SKM-1 treated with dmso at 0.1 percent for 144 hours (cell line): ENCODE results near the gene EIF2B2.

Experiments used
- DNase-seq: peaks from one replicate; lab custom pipeline; 2025; ENCODE audit not compliant: unreplicated experiment; lab: John Stamatoyannopoulos, UW

Gene EIF2B2

DNA sequence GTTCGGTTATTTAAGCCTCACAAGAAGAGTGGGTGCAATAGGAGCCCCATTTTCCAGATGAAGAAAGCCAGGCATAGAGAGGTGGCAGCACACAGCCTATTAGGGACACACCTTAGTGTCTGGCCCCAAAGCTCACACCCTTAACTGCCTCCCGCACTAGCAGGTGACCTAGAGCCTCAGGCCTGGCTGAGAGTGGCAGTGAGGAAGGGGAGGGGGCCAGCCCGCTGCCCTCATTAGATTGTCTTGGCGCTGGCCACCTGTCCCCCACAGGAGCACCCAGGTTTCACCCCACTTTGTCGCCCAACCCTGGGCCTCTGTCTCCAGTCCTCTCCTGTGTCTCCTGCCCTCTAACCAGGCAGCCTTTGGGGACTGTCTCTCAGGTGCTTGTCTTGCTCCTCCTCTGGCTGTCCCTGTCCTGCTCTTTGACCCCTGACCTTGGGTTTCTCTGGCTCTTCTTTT lies 28.8 kb upstream of the EIF2B2 start:
- DNase-seq: no peak

DNA sequence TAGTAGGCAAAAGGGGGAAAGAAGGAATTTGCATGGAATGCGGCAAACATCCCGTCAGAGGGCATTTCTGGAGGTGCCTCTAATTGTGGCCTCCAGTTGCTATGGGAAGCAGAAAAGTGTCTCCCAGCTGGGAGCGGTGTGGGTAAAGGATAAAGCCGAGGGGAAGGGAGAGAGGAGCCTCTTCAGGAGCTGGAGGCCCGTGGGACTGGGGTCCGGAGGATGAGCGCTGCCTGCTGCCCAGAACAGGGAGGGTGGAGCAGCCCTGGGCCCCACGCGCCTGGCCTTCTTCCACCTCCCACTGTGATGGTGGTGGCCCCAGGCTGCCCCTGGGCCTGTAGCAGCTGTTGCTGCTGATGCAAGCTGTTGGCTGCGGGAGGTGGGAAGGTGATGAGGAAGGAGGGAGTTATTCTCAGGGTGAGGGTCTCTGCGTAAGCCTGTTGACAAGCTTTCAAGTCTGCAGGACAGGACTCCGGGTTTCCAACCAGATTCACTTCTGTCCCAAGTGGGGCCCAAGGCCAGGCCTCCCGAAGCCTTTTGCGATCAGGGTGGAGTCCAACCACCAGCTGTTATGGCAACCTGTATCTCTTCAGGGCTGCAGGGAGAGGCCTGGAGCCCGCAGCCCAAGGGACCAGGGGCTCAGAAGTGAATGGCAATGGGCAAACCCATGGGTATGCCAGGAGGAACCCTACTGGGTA lies 28.2 kb upstream of the EIF2B2 start:
- no peak for DNase-seq

DNA sequence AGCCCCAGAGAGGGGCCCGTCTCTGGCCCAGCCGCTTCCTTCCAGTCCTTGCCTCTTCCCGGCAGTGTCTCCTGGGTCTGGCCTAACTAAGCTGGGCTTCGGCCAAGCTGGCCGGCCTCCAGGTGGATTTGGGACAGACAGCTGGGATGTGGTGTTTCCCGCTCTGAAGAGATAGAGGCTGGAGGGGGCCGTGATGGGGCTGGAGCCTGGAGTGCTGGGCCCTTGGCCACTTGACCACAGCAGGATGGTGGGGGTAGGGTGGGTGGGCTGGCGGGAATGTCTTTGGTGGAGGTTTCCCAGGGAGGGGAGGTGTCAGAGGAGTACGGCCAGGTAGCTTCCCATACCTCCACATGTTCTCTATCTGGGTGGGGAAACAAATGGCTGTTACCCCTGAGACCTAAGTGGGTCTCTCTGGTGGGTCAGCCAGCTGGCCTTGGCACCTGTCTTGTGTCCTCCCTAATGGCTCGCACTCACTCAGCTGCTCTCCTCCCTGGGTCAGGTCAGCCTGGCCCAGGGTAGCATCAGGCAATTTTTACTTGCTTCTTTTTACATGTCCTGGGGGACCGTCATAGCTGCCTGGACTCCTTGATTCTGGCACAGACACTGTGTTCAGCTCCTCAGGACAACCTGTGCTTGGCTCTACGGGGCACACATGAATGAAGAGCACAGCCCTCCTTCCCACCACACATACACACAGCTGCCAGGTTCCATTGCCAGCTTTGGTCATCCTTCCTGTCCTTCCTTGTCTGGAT lies 27.5 kb upstream of the EIF2B2 start:
- no peak for DNase-seq

DNA sequence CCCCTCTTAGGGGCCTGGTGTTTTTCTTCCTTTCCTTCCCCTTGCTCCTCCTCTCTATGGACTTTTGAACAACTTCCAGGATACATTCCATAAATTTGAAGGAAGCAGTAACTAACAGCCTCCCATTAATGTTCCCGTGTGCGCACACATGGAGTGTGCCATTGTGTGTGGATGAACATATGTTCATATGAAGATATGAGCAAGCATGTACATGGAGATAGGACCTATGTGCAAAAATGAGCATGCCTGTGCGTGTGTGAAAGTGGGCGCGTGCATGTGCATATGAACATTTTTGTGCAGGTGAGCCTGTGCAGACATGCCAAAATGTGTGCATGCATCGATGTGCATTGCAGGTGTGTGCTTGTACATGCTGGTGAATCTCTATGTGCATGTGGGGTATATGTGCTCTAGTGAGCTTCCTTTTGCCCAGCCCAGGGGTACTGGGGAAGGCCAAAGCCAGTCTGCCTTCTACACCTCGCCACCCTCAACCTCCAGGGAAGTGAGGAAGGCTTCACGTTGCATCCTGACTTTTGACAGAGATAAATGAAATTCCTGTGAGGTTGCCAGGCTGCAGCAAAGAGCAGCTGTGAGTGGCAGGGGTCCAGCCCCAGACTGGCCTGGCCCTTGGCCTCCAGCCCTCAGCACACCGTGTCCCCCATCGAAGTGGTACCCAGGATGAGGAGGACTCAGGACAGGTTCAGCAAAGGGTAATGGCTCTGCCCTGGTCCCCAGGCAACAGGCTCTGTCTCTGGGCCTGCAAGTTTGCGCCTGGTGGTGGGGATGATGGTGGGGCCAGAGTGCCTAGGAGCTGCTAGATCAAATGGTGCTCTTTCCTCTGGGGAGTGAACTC lies 26.2 kb upstream of the EIF2B2 start:
- DNase-seq: no peak

DNA sequence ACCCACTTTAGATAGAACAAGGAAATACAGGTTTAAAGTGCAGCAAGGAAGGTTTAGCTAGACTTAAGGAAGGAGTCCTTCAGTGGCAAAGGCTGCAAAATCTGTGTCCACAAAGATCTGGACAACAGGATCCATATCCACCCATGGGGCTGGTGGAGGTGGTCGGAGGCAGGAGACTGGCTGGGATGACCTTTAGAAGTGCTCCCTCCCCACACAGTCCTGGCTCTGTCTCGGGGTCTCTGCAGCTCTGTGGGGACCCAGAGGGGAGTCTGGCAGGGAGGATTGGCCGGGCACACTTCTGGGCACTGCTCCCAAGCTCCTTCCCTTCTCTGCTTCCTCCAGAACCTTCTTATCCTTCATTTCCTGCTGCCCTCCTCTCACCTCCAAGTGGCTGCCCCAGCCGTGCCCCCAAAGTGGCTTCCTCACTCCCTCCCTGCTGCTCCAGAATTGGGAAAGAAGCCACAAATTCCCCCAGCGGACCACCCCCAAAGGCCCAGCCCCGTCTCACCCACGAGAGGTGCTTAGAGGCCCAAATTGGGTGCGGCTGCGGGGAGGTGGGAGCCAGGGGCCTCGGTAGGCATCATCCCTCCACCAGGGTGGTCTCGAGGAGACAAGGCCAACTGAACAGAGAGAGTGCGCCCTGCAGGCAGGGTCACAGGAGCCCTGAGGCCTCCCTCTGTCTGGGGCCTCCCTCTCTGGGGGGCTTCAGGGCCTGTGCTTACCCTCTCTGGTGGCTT lies 25.4 kb upstream of the EIF2B2 start:
- no peak for DNase-seq

DNA sequence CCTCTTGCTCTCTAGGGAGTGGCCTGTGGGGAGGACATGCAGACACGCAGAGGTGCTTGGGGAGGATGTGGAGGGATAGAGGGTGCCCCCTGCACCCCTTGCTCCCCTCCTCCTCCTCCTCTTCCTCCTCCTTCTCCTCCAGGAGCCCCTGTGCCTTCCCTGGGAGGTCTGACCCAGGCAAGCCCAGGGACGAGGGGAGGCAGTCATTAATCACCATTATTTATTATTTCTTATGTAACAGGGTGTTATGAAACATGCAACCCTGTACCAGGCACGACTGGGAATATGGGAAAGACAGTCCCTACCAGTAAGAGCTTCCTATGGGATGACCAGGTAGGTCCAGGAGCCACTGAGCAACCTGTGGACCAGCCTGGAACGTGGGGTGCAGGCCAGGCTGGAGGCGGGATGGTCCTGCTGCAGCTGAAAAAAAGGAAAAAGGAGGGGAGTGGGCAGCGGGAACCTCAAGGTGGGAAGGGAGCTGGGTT lies 24.8 kb upstream of the EIF2B2 start:
- DNase-seq: no peak

DNA sequence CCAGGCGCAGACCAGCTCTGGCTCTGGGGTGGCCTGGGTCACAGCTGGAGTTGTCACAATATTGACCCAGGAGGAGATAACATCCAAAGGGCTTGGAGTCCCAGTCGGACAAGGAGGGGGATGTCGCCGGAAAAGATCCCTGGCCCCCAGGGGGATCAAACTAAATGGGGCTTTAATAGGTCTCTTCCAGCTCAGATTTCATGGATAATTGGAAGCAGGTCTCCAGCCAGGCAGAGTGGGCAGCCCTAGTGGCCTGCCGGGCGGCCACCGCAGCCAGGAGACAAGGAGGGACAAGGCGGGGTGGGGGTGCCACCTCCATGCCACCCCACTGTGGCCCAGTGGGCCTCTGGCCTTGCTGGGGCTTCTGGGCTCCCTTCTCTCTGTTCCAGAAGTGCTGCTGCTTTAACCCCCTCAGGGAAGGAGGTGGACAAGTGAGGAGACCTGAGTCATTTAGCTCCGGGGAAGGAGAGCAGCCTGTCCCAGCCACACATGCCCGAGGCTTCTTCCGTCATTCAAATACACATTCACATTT lies 24.2 kb upstream of the EIF2B2 start:
- DNase-seq: no peak

DNA sequence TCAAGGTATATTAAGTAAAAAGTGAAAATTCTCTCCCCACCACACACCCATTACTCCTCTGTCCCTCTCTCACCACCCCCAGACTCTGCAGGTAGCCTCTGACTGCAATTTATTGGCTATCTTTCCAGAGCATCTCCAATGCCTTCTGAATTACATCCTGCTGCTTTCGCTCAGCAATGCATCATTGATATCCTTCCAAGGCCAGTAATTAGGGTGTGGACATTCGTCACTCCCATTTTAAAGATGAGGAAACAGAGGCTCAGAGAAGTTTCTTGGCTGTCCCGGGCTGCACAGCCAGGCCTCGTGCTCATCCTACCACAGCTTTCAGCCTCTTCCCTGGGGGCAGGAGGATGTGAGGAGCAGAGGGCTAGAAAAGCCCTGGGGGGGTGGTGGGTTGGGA lies 23.7 kb upstream of the EIF2B2 start:
- DNase-seq: no peak

DNA sequence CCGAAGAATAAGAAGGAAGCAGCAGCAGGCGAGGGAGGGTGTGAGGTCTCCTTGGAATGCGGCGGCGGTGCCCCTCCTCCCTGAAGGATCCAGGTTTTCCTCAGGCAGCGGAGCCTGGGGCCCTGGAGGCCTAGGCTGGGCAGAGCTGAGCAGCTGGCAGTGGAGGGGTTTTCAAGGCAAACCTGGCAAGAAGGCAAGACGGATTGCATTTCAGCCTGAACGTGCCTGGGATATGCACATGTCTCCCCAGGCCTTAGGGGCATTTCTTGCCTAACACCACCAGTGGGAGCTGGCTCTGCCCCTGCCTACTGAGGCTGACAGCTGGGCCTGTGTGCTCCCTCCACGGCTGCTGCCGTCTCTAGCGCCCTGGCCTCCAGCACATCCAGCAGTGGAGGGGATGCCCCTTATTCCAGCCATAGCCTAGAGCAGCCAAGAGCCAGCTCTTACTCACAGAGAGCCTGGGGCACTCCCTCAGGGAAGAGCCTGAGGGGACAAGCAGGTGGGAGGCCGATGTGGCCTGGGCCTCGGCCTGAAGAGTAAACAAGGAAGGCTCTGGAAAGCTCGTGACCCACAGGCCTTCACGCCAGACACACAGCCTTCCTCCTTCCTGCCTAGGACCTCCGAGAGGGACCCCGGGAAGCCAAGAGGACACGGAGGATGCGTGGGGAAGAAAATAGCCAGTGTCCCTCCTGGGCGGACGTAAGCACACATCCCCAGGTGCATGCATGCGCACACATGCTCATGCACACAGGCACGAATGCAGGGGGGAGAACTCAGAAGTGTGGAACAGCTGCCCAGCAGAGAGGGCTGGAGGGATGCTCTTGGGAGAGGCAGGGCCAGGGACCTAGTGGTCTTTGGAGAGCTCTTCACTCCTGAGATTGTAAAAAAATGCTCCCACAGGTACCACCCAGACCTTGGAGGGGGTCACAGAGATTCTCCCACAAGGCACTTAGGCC lies 23.0 kb upstream of the EIF2B2 start:
- no peak for DNase-seq

DNA sequence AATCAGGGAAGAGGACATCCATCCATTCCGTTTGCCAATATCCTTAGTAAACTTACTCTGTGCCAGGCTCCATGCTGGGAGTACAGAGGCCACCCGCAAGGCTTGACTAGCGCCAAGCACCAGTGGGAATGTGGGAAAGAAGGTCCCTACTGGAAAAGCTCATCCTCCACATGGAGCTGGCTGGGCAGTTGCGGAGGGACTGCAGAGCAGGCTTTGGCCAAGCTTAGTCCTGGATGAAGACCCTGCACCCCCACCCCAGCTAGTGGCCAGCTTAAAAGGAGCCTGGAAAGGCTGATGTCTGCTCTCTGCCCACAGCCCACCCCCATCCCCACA lies 22.4 kb upstream of the EIF2B2 start:
- no peak for DNase-seq

DNA sequence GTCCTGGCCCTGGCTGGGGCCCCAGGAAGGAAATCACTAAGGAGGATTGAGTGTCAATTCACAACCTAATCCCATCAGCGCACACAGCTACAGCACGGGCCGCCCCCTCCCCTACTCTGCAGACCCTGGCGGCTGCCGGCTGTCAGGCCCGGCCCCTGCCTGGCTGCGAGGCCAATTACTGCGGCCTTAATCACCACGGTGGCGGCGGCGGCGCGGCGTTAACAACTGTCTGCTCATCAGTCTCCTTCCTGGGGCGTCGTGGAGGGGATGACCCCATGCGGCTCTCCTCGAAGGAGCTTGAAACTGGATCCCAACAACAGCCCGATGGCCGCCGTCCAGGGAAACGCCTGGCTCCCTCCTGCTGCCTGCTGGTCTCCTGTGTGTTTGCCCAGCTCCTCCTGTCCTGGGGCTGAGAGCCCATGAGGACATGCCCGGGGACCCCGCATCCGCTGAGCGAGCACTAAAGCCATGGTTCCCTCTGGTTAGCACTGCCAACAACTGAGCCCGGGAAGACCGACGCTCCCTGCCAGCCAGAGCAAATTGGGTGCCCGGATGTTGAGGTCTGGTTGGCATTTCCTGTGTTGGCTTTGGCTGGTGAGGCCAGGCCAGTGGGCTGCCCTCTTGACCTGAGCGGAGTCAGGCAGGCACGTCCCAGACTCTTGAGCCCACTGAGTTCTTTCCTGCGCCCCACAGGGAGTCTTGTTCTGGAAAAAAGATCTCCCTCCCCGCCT lies 21.8 kb upstream of the EIF2B2 start:
- DNase-seq: no peak

DNA sequence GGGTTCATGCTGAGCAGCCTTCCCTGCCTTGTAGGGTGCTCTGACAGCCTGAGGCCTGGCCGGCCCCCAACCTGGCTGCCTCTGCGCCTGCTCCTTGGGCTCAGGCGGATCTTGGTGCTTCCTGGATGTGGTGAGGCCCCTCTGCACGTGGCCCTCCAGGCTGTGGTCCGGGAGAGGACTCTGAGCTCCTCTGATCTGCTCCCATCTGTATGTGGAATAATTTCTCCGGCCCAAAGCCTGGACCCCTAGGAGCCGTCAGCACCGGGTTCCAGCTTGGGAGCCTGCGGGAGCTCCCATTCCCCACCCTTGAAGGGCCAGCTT lies 21.3 kb upstream of the EIF2B2 start:
- DNase-seq: no peak

DNA sequence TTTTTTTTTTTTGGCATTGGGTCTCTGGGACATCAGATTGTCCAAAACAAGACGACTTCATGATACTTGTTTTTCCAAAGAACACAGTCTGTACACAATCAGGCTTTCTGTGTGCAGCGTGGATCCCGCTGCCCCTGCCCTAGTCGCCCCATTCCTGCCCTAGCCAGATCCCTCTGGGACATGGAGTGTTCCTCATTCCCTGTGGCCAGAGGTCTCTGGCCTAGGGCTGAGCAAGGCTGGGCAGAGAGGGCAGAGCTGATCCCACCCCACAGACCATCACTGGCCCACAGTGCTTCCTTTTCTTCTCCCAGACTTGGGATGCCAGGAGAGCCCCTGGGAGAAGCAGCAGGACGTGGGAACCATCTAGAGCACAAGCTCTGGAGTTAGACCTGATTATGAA lies 20.9 kb upstream of the EIF2B2 start:
- DNase-seq: no peak

DNA sequence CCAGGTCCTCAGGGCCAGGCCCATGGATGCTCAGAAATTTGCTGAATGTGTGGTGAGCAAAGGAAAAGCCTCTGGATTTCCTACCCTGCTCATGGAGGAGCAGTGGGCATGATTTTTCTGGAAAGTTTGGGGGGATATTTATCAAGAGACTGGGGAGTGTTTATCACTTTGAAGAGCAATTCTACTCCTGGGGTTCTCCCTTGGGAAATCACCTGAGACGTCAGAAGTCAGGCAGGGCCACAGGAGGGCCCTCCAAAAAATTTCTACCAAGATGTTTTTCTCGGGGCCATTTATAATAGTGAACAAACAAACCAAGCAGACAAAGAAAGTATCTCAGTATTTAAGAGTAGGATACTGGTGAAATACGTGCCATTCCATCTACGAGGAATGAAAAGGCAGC lies 20.1 kb upstream of the EIF2B2 start:
- DNase-seq: no peak

DNA sequence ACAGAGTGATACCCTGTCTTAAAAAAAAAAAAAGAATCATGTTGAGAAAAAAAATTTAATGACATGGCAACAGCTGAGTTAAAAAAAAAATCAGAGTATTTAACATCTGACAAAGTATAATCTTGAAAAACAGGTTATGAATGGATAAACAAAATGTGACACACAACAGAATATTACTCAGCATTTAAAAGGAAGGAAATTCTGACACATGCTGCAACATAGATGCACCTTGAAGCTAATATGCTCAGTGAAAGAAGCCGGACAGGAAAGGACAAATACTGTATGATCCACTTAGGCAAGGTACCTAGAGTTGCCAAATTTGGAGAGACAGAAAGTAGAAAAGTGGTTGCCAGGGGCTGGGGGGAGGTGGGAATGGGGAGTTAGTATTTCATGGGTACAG lies 19.4 kb upstream of the EIF2B2 start:
- no peak for DNase-seq

DNA sequence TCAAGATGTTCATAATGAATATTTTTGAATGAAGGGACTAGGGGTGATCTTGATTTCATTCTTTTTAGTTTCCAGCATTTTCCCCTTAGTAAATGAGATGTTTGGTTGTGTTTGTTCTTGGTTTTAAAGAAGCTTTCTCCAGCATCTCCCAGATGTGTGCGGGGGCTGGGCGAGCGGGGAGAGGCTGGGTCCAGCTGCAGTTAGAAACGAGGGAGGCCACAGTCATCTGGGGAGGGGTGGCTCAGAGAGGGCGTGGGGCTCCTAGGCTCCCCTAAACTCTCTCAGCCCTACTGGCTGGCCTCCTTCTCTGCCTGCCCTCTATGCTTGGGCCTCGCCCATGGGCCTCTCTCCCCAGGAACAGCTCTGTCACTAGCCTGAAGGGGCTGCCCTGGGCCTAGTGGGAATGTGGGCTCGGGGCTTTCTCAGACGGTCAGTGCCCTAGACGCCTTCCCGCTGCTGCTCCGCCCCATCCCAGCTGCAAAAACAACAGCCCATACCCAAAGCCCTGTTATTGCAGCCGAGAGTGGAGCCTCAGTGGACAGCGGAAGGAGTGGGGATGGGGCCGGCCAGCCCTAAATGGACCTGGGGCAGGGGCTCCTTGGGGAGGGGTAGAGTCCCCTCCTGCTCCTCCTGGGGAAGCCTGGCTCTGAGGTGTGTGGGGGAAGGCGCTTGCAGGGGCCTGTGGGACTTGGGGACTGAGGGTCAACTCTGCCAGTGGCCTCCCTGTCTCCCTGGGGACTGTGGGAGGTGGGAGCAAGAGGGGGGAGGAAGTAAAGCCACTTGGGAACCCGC lies 18.3 kb upstream of the EIF2B2 start:
- DNase-seq: no peak

DNA sequence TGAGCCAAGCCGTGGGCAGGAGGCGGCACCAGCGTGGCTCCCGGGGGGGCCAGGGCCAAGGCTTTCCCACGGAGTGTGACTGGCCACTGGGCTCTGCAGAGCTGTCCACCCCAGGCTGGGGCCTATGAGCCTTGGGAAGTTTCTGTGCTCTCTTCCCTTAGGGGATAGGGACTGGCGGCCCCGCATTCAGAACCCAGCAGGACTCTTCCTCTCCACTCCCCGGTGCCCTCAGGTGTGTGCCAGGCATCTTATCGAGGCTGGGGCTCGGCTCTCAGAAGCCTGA lies 17.8 kb upstream of the EIF2B2 start:
- no peak for DNase-seq

DNA sequence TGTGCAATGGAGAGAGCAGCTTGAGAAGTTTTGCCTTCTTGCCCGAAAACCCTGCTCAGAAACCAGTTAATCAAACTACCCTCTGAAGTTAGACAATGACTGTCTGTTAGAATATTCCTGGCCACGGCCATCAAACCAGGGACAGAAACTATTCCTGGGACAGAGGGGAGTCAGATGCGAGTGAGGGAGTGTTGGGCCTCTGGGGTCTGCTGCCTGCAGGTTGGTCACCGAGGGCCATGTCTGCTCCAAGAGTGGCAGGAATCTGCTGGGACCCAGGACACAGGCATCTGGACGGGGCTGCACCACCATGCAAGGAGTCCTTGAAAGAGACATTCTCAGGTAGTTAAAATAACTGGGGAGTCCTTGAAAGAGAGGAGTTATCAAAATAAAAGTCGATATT lies 16.9 kb upstream of the EIF2B2 start:
- no peak for DNase-seq

DNA sequence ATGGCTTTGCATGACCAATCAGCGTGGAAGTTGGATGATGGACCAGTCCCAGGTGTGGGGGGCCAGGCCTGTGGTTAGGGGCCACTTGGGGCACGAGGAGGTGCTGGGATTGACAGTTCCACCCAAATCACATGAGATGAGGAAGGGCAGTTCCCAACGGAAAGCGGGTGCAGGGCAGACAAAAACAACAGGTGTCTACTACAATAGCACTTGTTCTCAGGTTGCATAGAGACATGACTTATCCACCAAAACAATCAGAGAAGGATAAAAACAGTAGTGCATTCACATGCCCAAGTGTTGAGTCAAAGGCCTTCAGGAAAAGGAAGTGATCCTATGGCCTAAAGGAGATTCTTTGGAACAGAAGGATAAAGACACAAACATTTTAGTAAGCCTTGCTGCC lies 14.6 kb upstream of the EIF2B2 start:
- DNase-seq: no peak
